H1 (cell line): ENCODE results near the gene STXBP4. TPM values are rescaled to one million over a fixed set of nuclear protein-coding genes. Genes with fewer than 3 reads are reported as not detected.

Experiments used
- CTCF ChIA-PET: fragments of 300-600 bp; sonication (Branson Sonifier 250); formaldehyde crosslinking; loops from one replicate; lab custom pipeline; 2021; ENCODE audit not compliant: partially characterized antibody; lab: Charles Lee
- POLR2A ChIA-PET: fragments of 300-600 bp; sonication (Branson Sonifier 250); formaldehyde crosslinking; loops from one replicate; lab custom pipeline; 2021; ENCODE audit warnings: inconsistent platforms; ENCODE audit not compliant: partially characterized antibody; lab: Charles Lee
- DNase-seq, 2 experiments: peaks; one replicate each; pipeline versions ENCODE4 v3.0.0 to v3.0.0-alpha.2; 2010 to 2022; ENCODE audit warnings: low spot score in 2 of 2, low read depth in 1 of 2, mixed read lengths in 1 of 2
- FAIRE-seq: peaks from 2 replicates; lab custom pipeline; 2011; peaks lifted over from hg19 to GRCh38; lab: Jason Lieb, UNC
- H2AFZ ChIP-seq: 2 replicates; pipeline ENCODE4 v1.8.1; 2012; ENCODE audit warnings: low read length, inconsistent platforms
- H2AK5ac ChIP-seq: 2 replicates; pipeline ENCODE4 v1.6.1; 2013; ENCODE audit warnings: low read depth, low read length
- H2BK120ac ChIP-seq: replicated peaks from 2 replicates; pipeline ENCODE3; 2013; ENCODE audit warnings: low read depth, low read length, inconsistent platforms
- H2BK12ac ChIP-seq: 2 replicates; pipeline ENCODE4 v1.6.1; 2013; ENCODE audit warnings: low read depth, low read length
- H2BK15ac ChIP-seq: 2 replicates; pipeline ENCODE4 v1.6.1; 2013; ENCODE audit warnings: low read length
- H2BK20ac ChIP-seq: 2 replicates; pipeline ENCODE4 v1.6.1; 2013; ENCODE audit warnings: low read length
- H2BK5ac ChIP-seq: 2 replicates; pipeline ENCODE4 v1.6.1; 2013; ENCODE audit warnings: low read depth, low read length
- H3K14ac ChIP-seq: 2 replicates; pipeline ENCODE4 v1.6.1; 2013; ENCODE audit warnings: inconsistent platforms; ENCODE audit not compliant: insufficient read length
- H3K18ac ChIP-seq: 2 replicates; pipeline ENCODE4 v1.6.1; 2013; ENCODE audit warnings: low read length; ENCODE audit errors: extremely low read depth
- H3K23ac ChIP-seq: 2 replicates; pipeline ENCODE4 v1.6.1; 2013; ENCODE audit warnings: inconsistent platforms; ENCODE audit not compliant: insufficient read length
- H3K23me2 ChIP-seq: 2 replicates; pipeline ENCODE4 v1.6.1; 2013; ENCODE audit warnings: low read depth, low read length
- H3K27ac ChIP-seq: 2 replicates; pipeline ENCODE4 v1.6.1; 2011; ENCODE audit warnings: low read depth, low read length, inconsistent platforms
- H3K27me3 ChIP-seq, 4 experiments: replicated peaks in 1 of 4; 1 replicate in 1 of 4; 2 replicates in 3 of 4; pipeline versions ENCODE4 v1.6.1 to v1.8.1; 2011 to 2013; ENCODE audit warnings: low read length in 3 of 4, mild to moderate bottlenecking in 3 of 4, inconsistent platforms in 2 of 4, mixed read lengths in 2 of 4, moderate library complexity in 1 of 4; ENCODE audit not compliant: control insufficient read depth in 3 of 4, insufficient read depth in 3 of 4; ENCODE audit errors: extremely low read depth in 1 of 4
- H3K36me3 ChIP-seq, 4 experiments: 2 replicates each; pipeline versions ENCODE4 v1.6.1 to v1.8.1; 2011 to 2013; ENCODE audit warnings: mild to moderate bottlenecking in 4 of 4, low read length in 3 of 4, moderate library complexity in 2 of 4, control low read depth in 1 of 4, inconsistent platforms in 1 of 4; ENCODE audit not compliant: insufficient read depth in 4 of 4, control insufficient read depth in 2 of 4
- H3K4ac ChIP-seq: replicated peaks from 2 replicates; pipeline ENCODE3; 2013; ENCODE audit warnings: low read length, low read depth, mixed read lengths, inconsistent platforms; ENCODE audit not compliant: insufficient read length
- H3K4me1 ChIP-seq, 4 experiments: replicated peaks in 1 of 4; 1 replicate in 1 of 4; 2 replicates in 3 of 4; pipeline versions ENCODE4 v1.6.1 to v1.8.1; 2011 to 2013; ENCODE audit warnings: low read length in 3 of 4, inconsistent platforms in 2 of 4, mixed read lengths in 1 of 4; ENCODE audit not compliant: insufficient read depth in 4 of 4, control insufficient read depth in 3 of 4
- H3K4me2 ChIP-seq, 2 experiments: 2 replicates each; pipeline versions ENCODE4 v1.6.1 to v1.8.1; 2011 to 2013; ENCODE audit warnings: low read depth in 2 of 2, low read length in 2 of 2, control low read depth in 1 of 2, inconsistent platforms in 1 of 2, mild to moderate bottlenecking in 1 of 2; ENCODE audit not compliant: insufficient read depth in 1 of 2
- H3K4me3 ChIP-seq, 4 experiments: fragments of 200-600, 300-600 bp in 1 of 4; sonication (generic), shearing (Covaris generic), sonication (Bioruptor Twin) in 1 of 4; 2 replicates each; pipeline versions ENCODE4 v1.5.1 to v1.8.1; 2011 to 2016; ENCODE audit warnings: low read length in 4 of 4, low read depth in 3 of 4, control low read depth in 2 of 4, inconsistent platforms in 2 of 4, mild to moderate bottlenecking in 2 of 4, mixed read lengths in 1 of 4, moderate library complexity in 1 of 4; ENCODE audit not compliant: insufficient read depth in 2 of 4; ENCODE audit errors: extremely low read depth in 1 of 4
- H3K56ac ChIP-seq: replicated peaks from 2 replicates; pipeline ENCODE3; 2013; ENCODE audit warnings: low read depth, mild to moderate bottlenecking, mixed read lengths, low read length, inconsistent platforms; ENCODE audit not compliant: insufficient read length
- H3K79me1 ChIP-seq: 2 replicates; pipeline ENCODE4 v1.6.1; 2013; ENCODE audit warnings: low read depth, low read length, control low read depth
- H3K79me2 ChIP-seq, 2 experiments: 2 replicates each; pipeline versions ENCODE4 v1.6.1 to v1.8.1; 2012 to 2013; ENCODE audit warnings: low read length in 2 of 2, mild to moderate bottlenecking in 2 of 2, inconsistent platforms in 1 of 2; ENCODE audit not compliant: insufficient read depth in 2 of 2, control insufficient read depth in 1 of 2
- H3K9ac ChIP-seq, 4 experiments: replicated peaks in 1 of 4; 1 replicate in 1 of 4; 2 replicates in 3 of 4; pipeline versions ENCODE4 v1.6.1 to v1.8.1; 2011 to 2013; ENCODE audit warnings: low read depth in 3 of 4, low read length in 3 of 4, control low read depth in 2 of 4, mild to moderate bottlenecking in 2 of 4, moderate library complexity in 2 of 4, inconsistent platforms in 1 of 4; ENCODE audit errors: extremely low read depth in 1 of 4
- H3K9me3 ChIP-seq, 2 experiments: 2 replicates each; pipeline versions ENCODE4 v1.6.1 to v1.8.1; 2012 to 2013; ENCODE audit warnings: mild to moderate bottlenecking in 2 of 2, moderate library complexity in 2 of 2, control low read depth in 1 of 2, inconsistent platforms in 1 of 2, low read depth in 1 of 2, low read length in 1 of 2, mixed read lengths in 1 of 2; ENCODE audit not compliant: insufficient read depth in 2 of 2
- H4K20me1 ChIP-seq, 2 experiments: replicated peaks in 1 of 2; 2 replicates each; pipeline versions ENCODE3 to v1.8.1; 2011 to 2013; ENCODE audit warnings: inconsistent platforms in 2 of 2, low read length in 2 of 2, mild to moderate bottlenecking in 1 of 2; ENCODE audit not compliant: insufficient read depth in 2 of 2, control insufficient read depth in 1 of 2
- H4K5ac ChIP-seq: 2 replicates; pipeline ENCODE4 v1.6.1; 2013; ENCODE audit warnings: low read length, low read depth, mixed read lengths, inconsistent platforms; ENCODE audit not compliant: insufficient read length
- H4K8ac ChIP-seq: 2 replicates; pipeline ENCODE4 v1.8.0; 2013; ENCODE audit warnings: mild to moderate bottlenecking, moderate library complexity, low read length, inconsistent platforms; ENCODE audit not compliant: insufficient read depth; ENCODE audit errors: extremely low read depth
- H4K91ac ChIP-seq: replicated peaks from 2 replicates; pipeline ENCODE3; 2013; ENCODE audit warnings: low read length, mixed read lengths, inconsistent platforms; ENCODE audit not compliant: insufficient read length
- CBX5 ChIP-seq: fragments of 300-800, 300-1000 bp; sonication (generic); IDR thresholded peaks from 2 replicates; pipeline ENCODE4 v1.7.1; 2016; ENCODE audit warnings: antibody characterized with exemption, low read length, low read depth
- KDM4A ChIP-seq: IDR thresholded peaks from one replicate; pipeline ENCODE4 v1.7.1; 2012; ENCODE audit warnings: low read depth, mild to moderate bottlenecking, moderate library complexity, low read length, inconsistent platforms; ENCODE audit not compliant: severe bottlenecking
- MAFK ChIP-seq: IDR thresholded peaks from 2 replicates; pipeline ENCODE4 v1.6.1; 2012; ENCODE audit warnings: low read depth, mild to moderate bottlenecking, improper control_type of control experiment, low read length
- POLR2AphosphoS5 ChIP-seq: IDR thresholded peaks from 2 replicates; pipeline ENCODE4 v1.6.1; 2011; ENCODE audit warnings: low read depth, low read length
- RXRA ChIP-seq: IDR thresholded peaks from 2 replicates; pipeline ENCODE4 v1.6.1; 2011; ENCODE audit warnings: low read depth, mild to moderate bottlenecking, low read length, moderate library complexity; ENCODE audit not compliant: insufficient read depth
- SAP30 ChIP-seq: fragments of 300-600 bp; sonication (generic); IDR thresholded peaks from 2 replicates; pipeline ENCODE4 v1.7.1; 2012; ENCODE audit warnings: low read length, moderate library complexity, mild to moderate bottlenecking, inconsistent platforms; ENCODE audit not compliant: insufficient read depth, insufficient replicate concordance
- SIRT6 ChIP-seq: IDR thresholded peaks from one replicate; pipeline ENCODE4 v1.7.1; 2012; ENCODE audit warnings: low read length, inconsistent platforms
- SP1 ChIP-seq: IDR thresholded peaks from 2 replicates; pipeline ENCODE4 v1.6.1; 2011; ENCODE audit warnings: low read depth, low read length
- TAF7 ChIP-seq: optimal IDR thresholded peaks from 2 replicates; pipeline ENCODE3; 2011; ENCODE audit warnings: low read depth, mild to moderate bottlenecking, inconsistent platforms, low read length, moderate library complexity, borderline replicate concordance
- YY1 ChIP-seq: IDR thresholded peaks from 2 replicates; pipeline ENCODE4 v1.6.1; 2011; ENCODE audit warnings: low read depth, mild to moderate bottlenecking, low read length
- WGBS, 2 experiments: shearing (Covaris generic) in 1 of 2; methylation state at CpG; one replicate each; pipeline versions ENCODE4 v1.1.6 to v1.1.7; 2013 to 2015; ENCODE audit warnings: low lambda C conversion rate in 2 of 2, mixed read lengths in 2 of 2, inconsistent platforms in 1 of 2, low coverage in 1 of 2, missing lambda C conversion rate in 1 of 2; ENCODE audit not compliant: insufficient replicate concordance in 2 of 2, insufficient coverage in 1 of 2, insufficient read length in 1 of 2; ENCODE audit errors: extremely low coverage in 1 of 2, missing lambda C conversion rate in 1 of 2; 5-methylcytosine and 5-hydroxymethylcytosine counted together
- polyA plus RNA-seq, 7 experiments: library from polyadenylated mRNA; depleted of rRNA in 3 of 7; stranded (reverse) in 5 of 7; unstranded in 2 of 7; fragments of >200 nt in 5 of 7; fragments of 200-250 nt in 2 of 7; gene quantifications; 1 replicate in 5 of 7; 2 replicates in 1 of 7; 4 replicates in 1 of 7; pipeline versions ENCODE4 v1.2.1 to v1.2.3, GENCODE V29; 2011 to 2013; ENCODE audit warnings: missing spikeins in 2 of 7, mixed read lengths in 2 of 7
- total RNA-seq: library from RNA; stranded (reverse); fragmentation: NEBNext Ultra II Directional; extraction: Animal tissue kit (Norgen Biotek cat#: 25700); gene quantifications from 2 replicates; pipeline ENCODE4 v1.2.1, GENCODE V29; 2021

STXBP4 gene
- total and polyA plus RNA-seq, 2 of the 8 experiments (the other 6 are each of a cell fraction or from before 2014, with no cell fraction given): 3.2 to 18.5 TPM

DNA sequence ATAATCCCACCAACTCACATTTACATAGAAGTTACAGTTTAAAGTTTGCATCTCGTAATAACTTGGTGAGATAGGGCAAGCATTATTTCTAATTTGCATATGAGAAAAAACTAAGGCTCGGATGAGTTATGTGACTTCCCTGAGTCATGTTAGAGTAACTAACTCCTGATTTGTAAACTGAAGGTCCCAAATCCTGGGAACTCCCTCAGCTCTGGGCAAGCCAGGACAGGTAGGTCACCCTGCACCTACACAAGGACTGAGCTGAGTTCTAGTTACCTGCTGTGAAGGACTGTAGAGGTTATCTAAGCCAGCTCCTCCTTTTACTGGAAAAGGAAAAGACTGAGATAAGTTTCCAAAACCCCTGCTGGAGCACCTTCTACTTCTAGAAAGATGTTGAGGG is 204.0 kb downstream of the STXBP4 start:
- ChIA-PET POLR2A (no interaction called here), CTCF (no interaction called here)
- no peak overlapping the region for H3K56ac ChIP-seq
- no peak for FAIRE-seq
- H3K14ac ChIP-seq: no peak overlapping the region
- H3K36me3 ChIP-seq: no peaks in the 10 kb centered on the region; a peak in 1 of 8 replicates
- H3K23ac ChIP-seq: no peak overlapping the region
- H2BK20ac ChIP-seq: no peak overlapping the region
- no peak for DNase-seq
- no peaks in the 10 kb centered on the region for H3K79me1 ChIP-seq
- H3K9me3 ChIP-seq: peaks cover 4 to 9% of the 10 kb centered on the region in 2 experiments; a peak in 2 of 4 replicates
- H2BK12ac ChIP-seq: no peak overlapping the region
- TF ChIP-seq SAP30: no peak
- no peak for TF ChIP-seq CBX5
- TF ChIP-seq SIRT6: no peak
- TF ChIP-seq SP1: no peak
- no peak for TF ChIP-seq YY1
- no peak for TF ChIP-seq KDM4A
- no peak for TF ChIP-seq POLR2AphosphoS5
- no peak for TF ChIP-seq TAF7
- TF ChIP-seq RXRA: no peak
- no peak for TF ChIP-seq MAFK
- no peaks in the 10 kb centered on the region for H3K23me2 ChIP-seq
- H4K91ac ChIP-seq: no peak overlapping the region
- no peaks in the 10 kb centered on the region for H3K27me3 ChIP-seq
- H2AFZ ChIP-seq: no peak overlapping the region
- 92% methylated on average over 2 of the region's 2 CpGs; no CpG with 5 or more reads in 1 of the 2 experiments for WGBS, 2 experiments
- no peak overlapping the region for H2BK15ac ChIP-seq
- H4K20me1 ChIP-seq: no peaks in the 10 kb centered on the region
- H3K9ac ChIP-seq: no peak overlapping the region
- H3K4me3 ChIP-seq: no peak overlapping the region
- H3K4ac ChIP-seq: no peak overlapping the region
- H2AK5ac ChIP-seq: no peak overlapping the region
- H2BK120ac ChIP-seq: no peak overlapping the region
- H2BK5ac ChIP-seq: no peak overlapping the region
- no peak overlapping the region for H3K18ac ChIP-seq
- H3K27ac ChIP-seq: no peak overlapping the region
- H3K4me2 ChIP-seq: no peak overlapping the region
- H4K8ac ChIP-seq: no peak overlapping the region
- no peaks in the 10 kb centered on the region; a peak in 1 of 7 replicates for H3K4me1 ChIP-seq
- no peaks in the 10 kb centered on the region for H3K79me2 ChIP-seq
- no peak overlapping the region for H4K5ac ChIP-seq
